ENCODE measurements around the gene SH3TC1.

SH3TC1 gene

GRCh38 chr4:8230033-8230432, 30.9 kb downstream of the SH3TC1 start:
- no peak for DNase-seq (ENCODE audit: low spot score)

DNA sequence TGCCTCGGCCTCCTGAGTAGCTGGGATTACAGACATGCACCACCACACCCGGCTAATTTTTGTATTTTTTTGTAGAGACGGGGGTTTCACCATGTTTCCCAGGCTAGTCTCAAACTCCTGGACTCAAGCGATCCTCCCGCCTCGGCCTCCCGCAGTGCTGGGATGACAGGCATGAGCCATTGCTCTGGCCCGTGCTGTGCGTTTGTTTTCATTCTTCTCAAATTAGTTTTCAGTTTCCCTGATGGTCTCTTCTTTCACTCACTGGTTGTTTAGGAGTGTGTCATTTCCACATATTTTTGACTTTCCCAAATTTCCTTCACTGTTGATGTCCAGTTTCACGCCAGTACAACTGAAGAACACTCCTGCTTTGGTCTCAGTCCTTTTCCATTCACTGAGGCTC, 31.8 kb downstream of the SH3TC1 start:
- no peak for DNase-seq (ENCODE audit: low spot score)

GRCh38 chr4:8231551-8232049, 32.5 kb downstream of the SH3TC1 start:
- DNase-seq (ENCODE audit: low spot score), result no peak

DNA sequence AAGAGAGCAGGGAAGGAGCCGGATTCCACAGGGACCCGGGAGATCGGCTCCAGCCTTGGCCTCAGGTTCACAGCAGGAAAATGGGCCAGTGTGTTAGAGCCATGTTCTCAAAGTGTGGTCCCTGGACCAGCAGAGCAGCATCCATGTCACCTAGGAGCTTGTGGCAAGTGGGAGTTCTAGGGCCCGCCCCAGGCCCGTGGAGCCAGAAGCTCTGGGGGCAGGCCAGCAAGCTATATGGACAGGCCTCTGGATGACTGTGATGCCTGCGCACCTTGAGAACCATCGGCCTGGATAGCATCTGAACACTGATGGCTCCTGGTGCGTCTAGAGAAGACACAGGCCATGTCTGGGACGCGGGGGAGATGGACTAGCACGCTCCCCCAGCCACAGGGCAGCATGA, 33.7 kb downstream of the SH3TC1 start:
- no peak for DNase-seq (ENCODE audit: low spot score)

DNA sequence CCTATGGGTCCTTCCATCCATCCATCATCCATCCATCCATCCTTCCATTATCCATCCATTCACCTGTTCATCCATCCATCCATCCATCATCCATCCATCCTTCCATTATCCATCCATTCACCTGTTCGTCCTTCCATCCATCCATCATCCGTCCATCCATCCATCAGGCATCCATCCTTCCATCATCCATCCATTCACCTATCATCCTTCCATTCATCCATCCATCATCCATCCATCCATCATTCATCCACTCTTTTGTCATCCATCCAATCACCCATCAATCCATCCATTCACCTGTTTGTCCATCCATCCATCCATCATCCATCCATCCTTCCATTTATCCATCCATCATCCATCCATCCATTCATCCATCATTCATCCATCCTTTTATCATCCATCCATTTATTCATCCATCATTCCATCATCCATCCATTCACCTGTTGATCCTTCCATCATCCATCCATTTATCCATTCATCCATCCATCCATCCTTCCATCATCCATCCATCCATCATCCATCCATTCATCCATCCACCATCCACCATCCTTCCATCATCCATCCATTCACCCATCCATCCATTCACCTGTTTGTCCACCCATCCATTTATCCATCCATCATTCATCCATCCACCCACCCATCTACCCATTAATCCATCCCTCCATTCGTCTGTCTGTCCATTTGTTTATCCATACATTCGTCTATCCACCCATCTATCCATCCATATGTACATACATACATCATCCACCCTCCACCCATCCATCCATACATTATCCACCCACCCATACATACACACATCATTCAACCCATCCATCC, 34.8 kb downstream of the SH3TC1 start:
- no peak for DNase-seq (ENCODE audit: low spot score)

DNA sequence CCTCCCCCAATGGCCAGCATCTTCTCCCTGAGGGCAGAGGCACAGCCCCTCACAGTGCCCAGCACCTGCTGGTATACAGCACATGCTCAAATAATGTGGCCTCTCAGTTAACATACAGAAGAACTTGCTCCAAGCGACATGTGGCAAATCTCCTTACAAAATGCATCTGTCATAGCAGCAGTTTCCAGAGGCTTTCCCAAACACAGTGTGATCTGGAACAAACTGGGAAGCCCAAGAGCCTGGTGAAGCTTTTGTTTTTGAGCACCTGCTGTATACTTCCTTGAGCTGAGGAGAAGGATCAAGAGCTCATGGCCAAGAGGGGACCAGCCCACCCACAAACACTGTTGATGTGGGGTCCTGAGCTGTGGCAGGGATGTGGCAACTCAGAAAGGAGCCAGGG, 35.6 kb downstream of the SH3TC1 start:
- DNase-seq (ENCODE audit: low spot score), result no peak

DNA sequence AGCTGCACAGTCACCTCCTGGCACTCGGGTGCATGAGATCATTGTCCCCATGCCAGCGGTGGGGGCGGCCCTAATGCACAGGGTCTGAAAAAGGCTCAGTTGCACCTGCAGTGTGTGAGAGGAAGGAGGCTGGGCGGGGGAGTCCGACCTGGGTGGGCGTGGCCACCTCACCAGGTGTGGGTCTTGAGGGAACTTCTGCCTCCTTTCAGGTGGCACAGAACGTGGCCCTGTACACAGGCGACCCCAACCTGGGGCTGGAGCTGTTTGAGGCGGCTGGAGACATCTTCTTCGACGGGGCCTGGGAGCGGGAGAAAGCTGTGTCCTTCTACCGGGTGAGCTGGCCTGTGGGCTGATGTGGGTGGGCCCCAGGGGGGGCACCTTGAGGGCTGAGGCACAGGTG, 36.1 kb downstream of the SH3TC1 start:
- no peak for DNase-seq (ENCODE audit: low spot score)

GRCh38 chr4:8235686-8236085, 36.6 kb downstream of the SH3TC1 start:
- no peak for DNase-seq (ENCODE audit: low spot score)

DNA sequence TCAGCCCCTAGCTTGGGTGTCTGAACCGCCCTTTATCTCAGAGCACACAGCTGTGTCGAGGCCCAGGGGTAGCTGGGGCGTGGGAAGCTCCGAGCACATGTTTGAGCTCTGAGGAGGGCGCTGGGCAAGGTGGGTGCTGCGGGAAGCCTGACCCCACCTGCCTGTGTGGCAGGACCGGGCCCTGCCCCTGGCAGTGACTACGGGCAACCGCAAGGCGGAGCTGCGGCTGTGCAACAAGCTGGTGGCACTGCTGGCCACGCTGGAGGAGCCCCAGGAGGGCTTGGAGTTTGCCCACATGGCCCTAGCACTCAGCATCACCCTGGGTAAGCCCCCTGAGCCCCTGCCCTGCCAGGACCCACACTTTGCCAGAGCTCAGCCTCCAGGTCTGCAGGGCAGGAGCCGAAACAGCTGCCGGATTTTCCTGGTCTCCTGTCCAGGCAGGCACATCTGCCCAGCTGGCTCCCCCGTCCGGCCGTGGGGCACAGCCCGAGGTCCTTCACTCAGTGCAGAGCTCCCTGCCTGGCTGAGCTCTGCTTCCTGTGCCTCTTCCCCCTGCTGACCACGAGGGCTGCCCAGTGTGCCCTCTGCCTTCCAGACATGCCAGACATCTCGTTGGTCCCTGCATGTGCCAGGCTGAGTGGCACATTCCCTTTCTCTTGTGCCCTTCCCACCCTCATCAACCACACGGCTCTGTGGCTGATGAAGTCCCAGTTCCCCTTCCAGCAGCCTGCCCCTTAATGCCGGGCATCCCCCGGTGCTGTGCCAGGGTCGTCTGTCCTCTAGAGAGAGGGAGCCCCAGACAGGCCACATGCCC, 37.2 kb downstream of the SH3TC1 start:
- DNase-seq (ENCODE audit: low spot score), result no peak

DNA sequence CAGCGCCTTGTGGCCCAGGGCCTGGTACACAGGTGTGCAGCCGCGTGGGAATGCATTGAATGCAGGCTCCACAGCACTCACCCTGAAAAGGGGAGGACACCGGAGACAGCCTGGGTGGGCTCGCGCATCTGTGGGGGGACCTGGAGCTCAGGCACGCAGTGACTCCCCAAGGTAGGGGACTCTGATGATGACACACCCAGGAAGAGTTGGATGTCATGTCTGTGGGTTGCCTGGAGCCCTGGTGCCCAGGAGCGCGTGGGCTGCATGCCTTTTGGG, 37.8 kb downstream of the SH3TC1 start:
- no peak for DNase-seq (ENCODE audit: low spot score)

DNA sequence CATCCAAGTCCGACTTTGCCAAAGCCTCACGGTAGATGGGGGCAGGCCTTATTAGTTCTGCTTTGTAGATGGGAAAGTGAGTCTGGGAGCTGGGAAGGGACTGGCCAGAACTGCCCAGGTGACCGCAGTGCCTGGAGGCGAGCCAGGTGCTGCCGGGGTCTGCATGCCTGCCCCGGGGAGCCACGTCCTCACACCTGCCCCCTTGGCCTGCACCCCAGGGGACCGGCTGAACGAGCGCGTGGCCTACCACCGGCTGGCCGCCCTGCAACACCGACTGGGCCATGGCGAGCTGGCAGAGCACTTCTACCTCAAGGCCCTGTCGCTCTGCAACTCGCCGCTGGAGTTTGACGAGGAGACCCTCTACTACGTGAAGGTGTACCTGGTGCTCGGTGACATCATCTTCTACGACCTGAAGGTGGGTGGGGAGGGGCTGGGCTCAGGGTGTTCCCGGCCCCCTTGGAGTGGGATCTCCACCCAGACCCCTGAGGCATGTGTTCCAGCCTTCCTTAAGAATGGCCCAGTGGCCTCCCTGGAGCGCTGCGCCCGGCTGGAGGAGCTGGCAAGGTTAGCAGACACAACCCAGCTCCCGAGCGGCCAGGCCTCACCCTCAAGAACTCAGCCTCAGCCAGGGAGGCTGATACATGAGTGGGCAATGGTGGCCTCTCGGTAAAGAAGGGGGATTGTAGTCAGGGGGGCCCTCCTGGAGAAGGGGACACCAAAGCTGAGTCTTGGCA, 38.3 kb downstream of the SH3TC1 start:
- no peak for DNase-seq (ENCODE audit: low spot score)

- DNase-seq (ENCODE audit: low spot score), result no peak
Observed at GRCh38 chr4:8238036-8238511, 39.0 kb downstream of the SH3TC1 start.

- DNase-seq (ENCODE audit: low spot score), result no peak
Observed at GRCh38 chr4:8238515-8239053, 39.5 kb downstream of the SH3TC1 start.

- DNase-seq (ENCODE audit: low spot score), result no peak
Observed at GRCh38 chr4:8239226-8239625, 40.1 kb downstream of the SH3TC1 start.

- no peak for DNase-seq (ENCODE audit: low spot score)
Observed at GRCh38 chr4:8239661-8240060, 40.6 kb downstream of the SH3TC1 start.

GRCh38 chr4:8240211-8241041, 41.3 kb downstream of the SH3TC1 start:
- DNase-seq (ENCODE audit: low spot score), result no peak

- DNase-seq (ENCODE audit: low spot score), result no peak
Observed at GRCh38 chr4:8241211-8241779, 42.2 kb downstream of the SH3TC1 start.

GRCh38 chr4:8241895-8242696, 43.0 kb downstream of the SH3TC1 start:
- DNase-seq (ENCODE audit: low spot score), result peak; percentile 60

DNA sequence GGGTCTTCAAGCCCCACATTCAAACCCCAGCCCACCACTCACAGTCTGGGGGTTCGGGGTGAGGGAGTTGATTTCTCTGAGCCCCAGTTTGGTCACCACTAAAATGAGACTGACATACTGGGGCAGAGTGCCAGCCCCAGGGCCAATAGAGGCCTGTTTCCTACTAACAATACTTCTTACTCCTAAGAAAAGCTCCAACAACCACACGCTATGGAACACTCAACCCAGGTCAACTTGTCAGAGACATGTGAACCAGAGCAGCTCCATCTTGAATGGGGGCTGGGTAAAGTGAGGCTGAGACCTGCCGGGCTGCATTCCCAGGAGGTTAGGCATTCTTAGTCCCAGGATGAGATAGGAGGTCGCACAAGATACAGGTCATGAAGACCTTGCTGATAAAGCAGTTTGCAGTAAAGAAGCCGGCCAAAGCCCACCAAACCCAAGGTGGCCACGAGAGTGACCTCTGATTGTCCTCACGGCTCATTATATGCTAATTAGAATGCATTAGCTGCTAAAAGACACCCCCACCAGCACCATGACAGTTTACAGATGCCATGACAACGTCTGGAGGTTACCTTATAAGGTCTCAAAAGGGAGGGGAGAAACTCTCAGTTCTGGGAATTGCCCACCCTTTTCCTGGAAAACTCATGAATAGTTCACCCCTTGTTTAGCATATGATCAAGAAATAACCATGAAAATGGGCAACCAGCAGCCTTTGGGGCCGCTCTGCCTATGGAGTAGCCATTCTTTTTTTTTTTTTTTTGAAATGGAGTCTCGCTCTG, 43.9 kb downstream of the SH3TC1 start:
- DNase-seq (ENCODE audit: low spot score), result no peak
